ENCODE results near the gene MYLK4. TPM values are rescaled to one million over a fixed set of nuclear protein-coding genes. Genes with fewer than 3 reads are reported as not detected.

The MYLK4 gene
- total RNA-seq, 4 donors from 2014 or later, result 1.2 to 6.4 (median 1.3) TPM

GRCh38 chr6:2713473-2714110, 37.1 kb downstream of the MYLK4 start:
- no peaks in the 10 kb centered on the region for H3K9me3 ChIP-seq
- no peaks in the 10 kb centered on the region for H3K27me3 ChIP-seq
- no peaks in the 10 kb centered on the region for H3K4me1 ChIP-seq
- DNase-seq, result no peak
- H3K36me3 ChIP-seq, result no peaks in the 10 kb centered on the region
- no peak overlapping the region for H3K4me3 ChIP-seq
- intact Hi-C loops (cut with DNase I; ENCODE audit: low total_unique reads), result no loop called here
- no peak overlapping the region for H3K27ac ChIP-seq
- no peak for TF ChIP-seq POLR2A (IDR thresholded peaks at IDR 0.05)
- TF ChIP-seq CTCF (IDR thresholded peaks at IDR 0.05), result no peak

- intact Hi-C loops (cut with DNase I; ENCODE audit: low total_unique reads), result no loop called here
- Histone ChIP-seq H3K27ac (no peak overlapping the region), H3K36me3 (no peaks in the 10 kb centered on the region), H3K4me1 (no peaks in the 10 kb centered on the region), H3K27me3 (no peaks in the 10 kb centered on the region), H3K9me3 (no peaks in the 10 kb centered on the region), H3K4me3 (no peak overlapping the region)
- TF ChIP-seq CTCF (IDR thresholded peaks at IDR 0.05) (no peak), POLR2A (IDR thresholded peaks at IDR 0.05) (no peak)
- DNase-seq, result no peak
Observed at GRCh38 chr6:2712102-2712501, 38.6 kb downstream of the MYLK4 start.

GRCh38 chr6:2710412-2710811, 40.3 kb downstream of the MYLK4 start:
- TF ChIP-seq POLR2A (IDR thresholded peaks at IDR 0.05) (no peak), CTCF (IDR thresholded peaks at IDR 0.05) (no peak)
- H3K27me3 ChIP-seq, result no peaks in the 10 kb centered on the region
- intact Hi-C loops (cut with DNase I; ENCODE audit: low total_unique reads), result no loop called here
- H3K36me3 ChIP-seq, result no peaks in the 10 kb centered on the region
- no peak overlapping the region for H3K4me3 ChIP-seq
- no peaks in the 10 kb centered on the region for H3K9me3 ChIP-seq
- H3K27ac ChIP-seq, result no peak overlapping the region
- no peak for DNase-seq
- no peaks in the 10 kb centered on the region for H3K4me1 ChIP-seq

GRCh38 chr6:2708456-2708855, 42.3 kb downstream of the MYLK4 start:
- Histone ChIP-seq H3K36me3 (no peaks in the 10 kb centered on the region), H3K4me1 (no peaks in the 10 kb centered on the region), H3K9me3 (no peaks in the 10 kb centered on the region), H3K27ac (no peak overlapping the region), H3K27me3 (no peaks in the 10 kb centered on the region), H3K4me3 (no peak overlapping the region)
- no peak for DNase-seq
- intact Hi-C loops (cut with DNase I; ENCODE audit: low total_unique reads), result no loop called here
- TF ChIP-seq CTCF (IDR thresholded peaks at IDR 0.05) (no peak), POLR2A (IDR thresholded peaks at IDR 0.05) (no peak)

- no peak for TF ChIP-seq CTCF (IDR thresholded peaks at IDR 0.05)
- TF ChIP-seq POLR2A (IDR thresholded peaks at IDR 0.05), result no peak
- no peak for DNase-seq
- Histone ChIP-seq H3K4me3 (no peak overlapping the region), H3K4me1 (no peaks in the 10 kb centered on the region), H3K9me3 (no peaks in the 10 kb centered on the region), H3K27me3 (no peaks in the 10 kb centered on the region), H3K27ac (no peak overlapping the region), H3K36me3 (no peaks in the 10 kb centered on the region)
- intact Hi-C loops (cut with DNase I; ENCODE audit: low total_unique reads), result no loop called here
Observed at GRCh38 chr6:2706558-2706957, 44.2 kb downstream of the MYLK4 start.
